Left renal cortex interstitium (tissue), 4 donors: ENCODE data around the gene FBXL19. TPM values are rescaled to one million over a fixed set of nuclear protein-coding genes. Genes with fewer than 3 reads are reported as not detected.
"Not testable (repeated sequence)": the region's sequence is repeated elsewhere in the genome, so short reads cannot be mapped to it uniquely, and the experiment has no call there.

ENCODE experiments used
- DNase-seq, 4 donors: peaks; one replicate each; pipeline ENCODE4 v3.0.0-alpha.2; 2013; ENCODE audit warnings: low read depth in 4 of 4, low spot score in 2 of 4, missing footprints in 1 of 4
- polyA plus RNA-seq, 4 donors: library from polyadenylated mRNA; unstranded; fragments of 120-200 nt; gene quantifications; one replicate each; pipeline ENCODE4 v1.2.1, GENCODE V29; 2013; ENCODE audit not compliant: insufficient read length in 4 of 4

Gene FBXL19
- polyA plus RNA-seq, 4 donors = 16.3 to 38.8 (median 27.4) TPM

DNA sequence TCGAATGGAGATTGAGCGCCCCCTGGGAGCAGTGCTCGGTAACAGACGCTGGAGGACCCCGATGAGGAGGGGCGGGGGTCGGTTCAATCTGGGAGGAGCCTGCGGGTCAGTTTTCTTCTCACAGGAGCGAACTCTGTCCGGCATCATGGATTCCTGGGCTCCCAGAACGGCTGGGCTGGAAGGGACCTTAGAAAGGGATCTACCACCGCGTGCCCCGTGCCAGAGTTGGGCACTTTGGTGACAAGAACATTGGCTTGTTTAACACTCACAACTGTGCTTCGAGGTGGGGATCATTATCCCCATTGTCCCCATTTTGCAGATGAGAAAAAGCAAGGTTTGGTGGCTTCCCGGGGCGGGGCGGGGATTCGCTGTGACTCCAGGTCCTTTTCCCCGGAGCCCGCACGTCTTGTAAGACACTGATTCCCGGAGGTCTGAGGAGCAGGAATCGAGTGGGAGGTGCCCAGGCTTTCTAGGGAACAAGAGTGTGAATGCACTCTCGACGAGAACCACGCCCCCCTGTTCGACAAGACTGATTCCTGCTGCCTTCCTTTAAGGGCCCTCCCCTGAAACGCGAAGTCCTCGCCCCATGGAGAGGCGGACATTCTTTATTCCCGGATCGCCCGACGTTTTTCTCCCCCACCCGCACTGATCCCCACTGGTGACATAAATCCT, 1.5 kb upstream of the FBXL19 start:
- peak; percentile 91 to 97 (median 94) for DNase-seq

GRCh38 chr16:30922420-30922959, 882 bp upstream of the FBXL19 start:
- peak; percentile 98 to 100 (median 99) for DNase-seq

DNA sequence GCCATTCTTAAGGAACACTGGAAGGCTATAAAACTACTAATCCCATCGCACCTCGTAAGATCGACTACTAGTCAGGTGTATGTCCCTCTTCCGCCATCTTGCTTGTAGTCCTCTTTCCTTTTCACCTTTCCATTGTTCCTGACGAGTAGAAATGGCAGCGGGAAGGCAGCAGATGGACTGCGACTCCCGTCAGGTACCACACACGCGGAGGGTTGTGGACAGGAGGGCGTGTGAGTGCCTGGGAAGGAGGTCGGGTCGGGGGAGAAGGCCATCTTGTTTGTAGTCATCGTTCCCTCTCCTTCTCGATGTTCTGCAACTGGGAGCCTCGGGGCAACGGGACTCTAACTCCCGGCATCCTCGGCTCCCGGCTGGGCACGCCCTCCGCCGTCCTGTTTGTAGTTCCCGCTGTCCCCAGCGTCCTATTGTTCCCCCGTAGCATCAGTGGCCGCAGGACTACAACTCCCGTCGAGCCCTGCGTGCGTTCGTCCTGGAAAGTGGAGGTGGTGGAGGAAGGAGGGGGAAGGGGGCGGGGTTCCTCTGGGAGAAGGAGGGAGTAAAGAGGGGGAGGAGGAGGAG, 324 bp upstream of the FBXL19 start:
- DNase-seq = peak; percentile 98 to 100 (median 100)

- DNase-seq = no peak
These were observed 922 bp downstream of the FBXL19 start for GRCh38 chr16:30924076-30924912.

DNA sequence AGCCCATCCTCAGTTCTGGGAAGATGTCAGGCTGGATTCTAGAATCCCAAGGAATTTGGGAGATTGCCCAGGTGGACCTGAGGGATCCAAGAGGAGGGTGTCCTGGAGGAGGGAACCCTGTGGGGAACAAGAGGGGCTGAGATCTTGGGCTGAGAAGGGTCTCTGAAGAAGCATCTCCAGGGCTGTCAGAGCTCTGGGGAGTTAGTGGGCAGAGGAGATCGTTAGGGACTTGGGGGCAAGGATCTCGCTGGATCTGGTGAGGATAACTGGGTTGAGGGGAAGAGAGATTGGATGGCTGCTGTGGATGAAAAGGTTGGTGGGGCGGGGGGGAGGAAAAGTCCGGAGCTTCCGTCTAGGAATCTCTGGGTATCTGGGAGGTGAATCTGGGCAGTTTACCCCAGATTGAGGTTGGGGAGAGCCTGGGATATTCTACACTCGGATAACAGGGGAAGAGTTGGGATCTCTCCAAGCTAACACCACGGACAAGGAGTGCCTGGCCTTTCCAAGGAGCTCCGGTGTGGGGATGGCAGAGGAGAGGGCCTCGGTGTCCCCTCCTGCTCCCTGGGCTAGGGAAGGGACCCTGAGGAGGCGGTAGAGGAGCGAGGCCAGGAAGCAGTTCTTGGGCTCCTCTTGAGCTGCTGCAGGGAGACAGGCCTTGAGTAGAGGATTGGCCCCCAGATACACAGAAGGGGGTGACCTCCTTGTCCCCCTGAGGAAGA, 1.7 kb downstream of the FBXL19 start:
- DNase-seq = no peak

- DNase-seq = no peak
These were observed 2.2 kb downstream of the FBXL19 start for GRCh38 chr16:30925632-30925987.

DNA sequence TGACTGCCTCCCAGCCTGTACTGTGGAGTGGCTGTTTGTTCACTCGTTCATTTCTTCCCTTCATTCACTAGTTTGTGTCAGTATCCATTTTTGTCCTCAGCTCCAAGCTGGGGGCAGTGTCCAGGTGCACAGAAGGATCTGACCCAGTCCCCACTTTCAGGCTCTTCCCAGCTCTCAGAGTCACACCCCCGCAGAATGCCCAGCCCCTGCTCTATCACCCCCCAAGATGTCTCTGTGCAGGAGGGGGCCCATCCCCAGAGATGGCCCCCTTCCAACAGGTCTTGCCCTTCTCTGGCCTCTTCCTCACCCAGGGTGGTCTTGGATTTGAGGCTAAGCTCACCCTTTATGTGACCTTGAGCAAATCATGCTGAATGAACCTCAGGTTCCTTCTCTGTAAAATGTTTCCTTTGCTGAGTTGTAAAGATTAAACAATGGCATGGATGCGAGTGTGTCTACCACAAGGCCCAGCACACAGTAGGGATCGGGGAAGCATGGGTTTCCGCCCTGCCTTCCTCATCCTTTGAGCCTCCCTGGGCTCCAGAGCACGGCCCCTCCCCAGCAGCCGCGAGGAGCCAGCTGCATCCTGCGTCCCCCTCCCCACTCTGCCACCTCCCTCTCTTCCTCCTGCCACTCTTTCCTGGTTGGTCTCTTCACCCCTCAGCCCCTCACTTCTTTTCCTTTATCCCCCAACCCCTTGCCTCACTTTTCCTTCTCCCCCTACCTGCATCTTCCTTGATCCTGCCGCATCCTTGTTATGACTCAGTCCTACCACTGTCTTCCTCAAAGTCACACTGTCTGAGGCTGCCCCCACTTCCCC, 2.8 kb downstream of the FBXL19 start:
- DNase-seq = no peak

GRCh38 chr16:30926937-30927788, 3.8 kb downstream of the FBXL19 start:
- no peak for DNase-seq

- peak in 3 of 4 donors; percentile 52 to 80 (median 61) for DNase-seq
These were observed 4.5 kb downstream of the FBXL19 start for GRCh38 chr16:30927789-30928378.

- DNase-seq = no peak
These were observed 5.0 kb downstream of the FBXL19 start for GRCh38 chr16:30928390-30928789.

DNA sequence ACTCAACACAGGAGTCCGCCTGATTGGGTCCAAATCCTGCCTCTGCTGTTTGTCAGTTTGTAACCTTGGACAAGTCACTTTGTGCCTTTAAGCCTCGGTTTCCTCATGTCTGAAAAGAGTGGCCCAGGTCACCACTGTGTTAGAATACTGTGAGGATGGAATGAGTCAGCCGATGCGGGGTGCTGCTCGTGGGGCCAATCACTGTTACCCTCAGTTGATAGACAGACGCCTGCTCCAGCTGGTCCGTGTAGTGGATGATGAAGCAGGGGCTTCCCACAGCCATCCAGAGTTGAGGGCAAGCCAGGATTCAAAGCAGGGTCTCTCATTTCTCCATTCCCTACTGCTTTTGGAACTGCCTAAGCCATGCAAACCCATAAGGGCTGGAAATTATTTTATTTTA, 5.8 kb downstream of the FBXL19 start:
- DNase-seq = no peak

- no peak for DNase-seq
These were observed 6.8 kb downstream of the FBXL19 start for GRCh38 chr16:30930160-30930571.

GRCh38 chr16:30931068-30931650, 7.8 kb downstream of the FBXL19 start:
- DNase-seq = no peak

DNA sequence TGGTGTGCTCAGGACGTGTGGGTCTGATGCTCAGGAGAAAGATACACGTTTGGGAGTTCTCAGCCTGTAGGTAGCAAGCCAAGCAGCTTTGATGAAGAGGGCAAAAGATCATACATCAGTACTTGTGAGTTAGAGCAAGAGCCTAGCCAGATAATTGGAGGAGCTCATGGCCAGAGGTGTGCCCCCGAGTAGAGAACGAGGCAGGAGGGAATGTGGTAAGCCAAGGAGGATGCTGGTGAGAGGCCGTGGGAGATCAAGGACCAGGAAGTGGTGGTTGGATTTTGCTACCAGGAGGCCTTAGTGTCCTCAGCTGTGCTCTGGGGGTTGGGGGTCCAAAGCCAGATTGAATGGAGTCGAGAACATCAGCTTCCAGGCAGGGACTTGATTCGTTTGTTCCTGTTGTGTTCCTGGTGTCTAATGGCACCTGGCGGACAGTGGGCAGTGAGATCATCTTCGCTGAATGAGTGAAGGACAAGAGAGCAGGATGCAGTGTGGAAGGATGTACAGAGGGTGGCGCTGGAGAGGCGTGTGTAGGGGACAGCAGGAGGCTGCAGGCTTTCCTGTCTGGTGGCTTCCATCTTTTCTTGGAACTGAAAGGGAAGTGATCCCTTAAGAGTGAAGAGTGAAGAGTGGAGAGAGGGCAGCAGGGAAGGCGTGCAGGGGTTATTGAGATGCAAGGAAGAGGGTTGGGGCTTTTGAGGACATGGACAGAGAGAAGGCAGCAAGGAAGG, 11.6 kb downstream of the FBXL19 start:
- no peak for DNase-seq

DNA sequence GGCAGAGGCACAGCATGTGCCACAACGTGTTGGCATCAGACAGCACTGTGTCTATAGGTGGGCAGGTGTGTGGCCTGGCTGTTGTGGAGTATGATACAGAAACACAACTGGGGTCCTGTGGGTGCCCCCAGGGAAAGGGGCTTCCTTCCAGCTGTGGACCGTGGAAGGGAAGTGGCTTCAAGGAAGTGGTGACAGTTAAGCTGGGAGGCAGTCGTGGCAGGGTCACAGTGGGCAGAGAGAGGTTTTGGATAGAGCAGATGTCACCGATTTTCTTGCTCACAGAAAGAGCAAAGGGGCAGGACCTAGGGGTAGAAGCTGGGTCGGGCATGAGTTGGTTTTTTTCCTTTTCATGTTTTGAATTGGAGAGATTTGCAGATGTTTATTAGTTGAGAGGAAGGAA, 14.3 kb downstream of the FBXL19 start:
- DNase-seq = no peak

GRCh38 chr16:30939571-30939970, 16.2 kb downstream of the FBXL19 start:
- DNase-seq = not testable (repeated sequence)

GRCh38 chr16:30941600-30942425, 18.4 kb downstream of the FBXL19 start:
- no peak for DNase-seq
